Esophagus muscularis mucosa (tissue), 4 donors: Measurements from ENCODE around the gene ANTXR1.

Experiments used
- CTCF ChIP-seq, 3 experiments: fragments of 200-600 bp in 2 of 3; fragments of 450-650 bp in 1 of 3; sonication (generic) in 2 of 3; IDR thresholded peaks; one replicate each; pipeline ENCODE4 v1.5.1; 2017 to 2019; ENCODE audit warnings: antibody characterized with exemption in 3 of 3, mild to moderate bottlenecking in 2 of 3, moderate library complexity in 1 of 3
- EP300 ChIP-seq: sonication (generic); formaldehyde crosslinking; IDR thresholded peaks from one replicate; pipeline ENCODE4 v1.6.1; 2017; ENCODE audit warnings: antibody characterized with exemption
- POLR2A ChIP-seq: fragments of 450-650 bp; IDR thresholded peaks from one replicate; pipeline ENCODE4 v1.6.1; 2017; ENCODE audit warnings: antibody characterized with exemption, moderate library complexity, mild to moderate bottlenecking, low read depth
- POLR2AphosphoS5 ChIP-seq, 2 donors: sonication (generic); formaldehyde crosslinking; IDR thresholded peaks; one replicate each; pipeline ENCODE4 v1.6.1; 2017; ENCODE audit warnings: antibody characterized with exemption in 2 of 2

- TF ChIP-seq CTCF (IDR thresholded peaks at IDR 0.05) (no peak), POLR2AphosphoS5 (IDR thresholded peaks at IDR 0.05) (no peak), POLR2A (no peak), EP300 (no peak)
Observed at GRCh38 chr2:69157441-69157840, 144.5 kb downstream of the ANTXR1 start.
